Liver (tissue), 3 donors: ENCODE data around the gene TIFAB.

ENCODE experiments used
- JUND ChIP-seq, 2 donors: IDR thresholded peaks; 2 replicates each; pipeline ENCODE4 v1.6.1; 2016; ENCODE audit warnings: antibody characterized with exemption in 2 of 2
- RAD21 ChIP-seq, 2 donors: IDR thresholded peaks; 2 replicates each; pipeline ENCODE4 v1.6.1; 2016; ENCODE audit warnings: antibody characterized with exemption in 2 of 2, mild to moderate bottlenecking in 2 of 2
- SP1 ChIP-seq: IDR thresholded peaks from 2 replicates; pipeline ENCODE4 v1.6.1; 2018; ENCODE audit warnings: antibody characterized with exemption, mild to moderate bottlenecking
- TAF1 ChIP-seq: conservative IDR thresholded peaks from 2 replicates; pipeline ENCODE4 v1.6.1; 2016; ENCODE audit warnings: antibody characterized with exemption, mild to moderate bottlenecking
- YY1 ChIP-seq: IDR thresholded peaks from 2 replicates; pipeline ENCODE4 v1.6.1; 2016; ENCODE audit warnings: antibody characterized with exemption, mild to moderate bottlenecking
- TF ChIP-seq, protein P1 (sequence below): fragments of 150-350 bp; IDR thresholded peaks from 2 replicates; pipeline ENCODE4 v1.5.1; 2017; ENCODE audit warnings: improper control_type of control experiment, low read depth, low read length; ENCODE audit not compliant: missing input control
- TF ChIP-seq, protein P2 (sequence below): IDR thresholded peaks from 2 replicates; pipeline ENCODE4 v1.6.1; 2016; ENCODE audit warnings: antibody characterized with exemption, mild to moderate bottlenecking
- TF ChIP-seq, protein P3 (sequence below): IDR thresholded peaks from 2 replicates; pipeline ENCODE4 v1.6.1; 2016; ENCODE audit warnings: antibody characterized with exemption
- TF ChIP-seq, protein P4 (sequence below): IDR thresholded peaks from 2 replicates; pipeline ENCODE4 v1.6.1; 2016; ENCODE audit warnings: antibody characterized with exemption
- donor health status: healthy.
- donor health status: healthy.

DNA sequence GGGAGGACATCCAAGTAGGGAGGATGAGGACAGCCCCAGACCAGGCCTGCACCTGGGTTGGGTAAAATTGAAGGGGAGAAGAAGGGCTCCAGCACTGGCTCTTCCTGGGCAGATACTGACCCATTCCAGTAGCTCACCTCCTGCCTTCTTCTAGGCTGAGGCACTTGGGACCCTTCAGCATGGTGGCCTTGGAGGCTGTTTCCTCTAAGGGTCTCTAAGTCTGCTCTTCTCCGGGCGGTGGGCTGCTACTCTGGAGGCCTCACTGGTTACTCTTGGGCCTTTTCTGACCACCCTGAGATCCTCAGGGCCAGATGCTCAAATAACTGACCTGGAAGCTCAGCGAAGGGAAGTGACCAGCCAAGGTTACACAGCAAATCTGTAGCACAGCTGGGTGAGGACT is 2.8 kb upstream of the TIFAB start:
- TF ChIP-seq, protein P1, sequence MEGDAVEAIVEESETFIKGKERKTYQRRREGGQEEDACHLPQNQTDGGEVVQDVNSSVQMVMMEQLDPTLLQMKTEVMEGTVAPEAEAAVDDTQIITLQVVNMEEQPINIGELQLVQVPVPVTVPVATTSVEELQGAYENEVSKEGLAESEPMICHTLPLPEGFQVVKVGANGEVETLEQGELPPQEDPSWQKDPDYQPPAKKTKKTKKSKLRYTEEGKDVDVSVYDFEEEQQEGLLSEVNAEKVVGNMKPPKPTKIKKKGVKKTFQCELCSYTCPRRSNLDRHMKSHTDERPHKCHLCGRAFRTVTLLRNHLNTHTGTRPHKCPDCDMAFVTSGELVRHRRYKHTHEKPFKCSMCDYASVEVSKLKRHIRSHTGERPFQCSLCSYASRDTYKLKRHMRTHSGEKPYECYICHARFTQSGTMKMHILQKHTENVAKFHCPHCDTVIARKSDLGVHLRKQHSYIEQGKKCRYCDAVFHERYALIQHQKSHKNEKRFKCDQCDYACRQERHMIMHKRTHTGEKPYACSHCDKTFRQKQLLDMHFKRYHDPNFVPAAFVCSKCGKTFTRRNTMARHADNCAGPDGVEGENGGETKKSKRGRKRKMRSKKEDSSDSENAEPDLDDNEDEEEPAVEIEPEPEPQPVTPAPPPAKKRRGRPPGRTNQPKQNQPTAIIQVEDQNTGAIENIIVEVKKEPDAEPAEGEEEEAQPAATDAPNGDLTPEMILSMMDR = no peak
- no peak for TF ChIP-seq JUND (IDR thresholded peaks at IDR 0.05)
- TF ChIP-seq, protein P2, sequence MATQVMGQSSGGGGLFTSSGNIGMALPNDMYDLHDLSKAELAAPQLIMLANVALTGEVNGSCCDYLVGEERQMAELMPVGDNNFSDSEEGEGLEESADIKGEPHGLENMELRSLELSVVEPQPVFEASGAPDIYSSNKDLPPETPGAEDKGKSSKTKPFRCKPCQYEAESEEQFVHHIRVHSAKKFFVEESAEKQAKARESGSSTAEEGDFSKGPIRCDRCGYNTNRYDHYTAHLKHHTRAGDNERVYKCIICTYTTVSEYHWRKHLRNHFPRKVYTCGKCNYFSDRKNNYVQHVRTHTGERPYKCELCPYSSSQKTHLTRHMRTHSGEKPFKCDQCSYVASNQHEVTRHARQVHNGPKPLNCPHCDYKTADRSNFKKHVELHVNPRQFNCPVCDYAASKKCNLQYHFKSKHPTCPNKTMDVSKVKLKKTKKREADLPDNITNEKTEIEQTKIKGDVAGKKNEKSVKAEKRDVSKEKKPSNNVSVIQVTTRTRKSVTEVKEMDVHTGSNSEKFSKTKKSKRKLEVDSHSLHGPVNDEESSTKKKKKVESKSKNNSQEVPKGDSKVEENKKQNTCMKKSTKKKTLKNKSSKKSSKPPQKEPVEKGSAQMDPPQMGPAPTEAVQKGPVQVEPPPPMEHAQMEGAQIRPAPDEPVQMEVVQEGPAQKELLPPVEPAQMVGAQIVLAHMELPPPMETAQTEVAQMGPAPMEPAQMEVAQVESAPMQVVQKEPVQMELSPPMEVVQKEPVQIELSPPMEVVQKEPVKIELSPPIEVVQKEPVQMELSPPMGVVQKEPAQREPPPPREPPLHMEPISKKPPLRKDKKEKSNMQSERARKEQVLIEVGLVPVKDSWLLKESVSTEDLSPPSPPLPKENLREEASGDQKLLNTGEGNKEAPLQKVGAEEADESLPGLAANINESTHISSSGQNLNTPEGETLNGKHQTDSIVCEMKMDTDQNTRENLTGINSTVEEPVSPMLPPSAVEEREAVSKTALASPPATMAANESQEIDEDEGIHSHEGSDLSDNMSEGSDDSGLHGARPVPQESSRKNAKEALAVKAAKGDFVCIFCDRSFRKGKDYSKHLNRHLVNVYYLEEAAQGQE = no peak
- TF ChIP-seq RAD21 (IDR thresholded peaks at IDR 0.05) = no peak
- no peak for TF ChIP-seq SP1
- TF ChIP-seq YY1 = no peak
- TF ChIP-seq, protein P3, sequence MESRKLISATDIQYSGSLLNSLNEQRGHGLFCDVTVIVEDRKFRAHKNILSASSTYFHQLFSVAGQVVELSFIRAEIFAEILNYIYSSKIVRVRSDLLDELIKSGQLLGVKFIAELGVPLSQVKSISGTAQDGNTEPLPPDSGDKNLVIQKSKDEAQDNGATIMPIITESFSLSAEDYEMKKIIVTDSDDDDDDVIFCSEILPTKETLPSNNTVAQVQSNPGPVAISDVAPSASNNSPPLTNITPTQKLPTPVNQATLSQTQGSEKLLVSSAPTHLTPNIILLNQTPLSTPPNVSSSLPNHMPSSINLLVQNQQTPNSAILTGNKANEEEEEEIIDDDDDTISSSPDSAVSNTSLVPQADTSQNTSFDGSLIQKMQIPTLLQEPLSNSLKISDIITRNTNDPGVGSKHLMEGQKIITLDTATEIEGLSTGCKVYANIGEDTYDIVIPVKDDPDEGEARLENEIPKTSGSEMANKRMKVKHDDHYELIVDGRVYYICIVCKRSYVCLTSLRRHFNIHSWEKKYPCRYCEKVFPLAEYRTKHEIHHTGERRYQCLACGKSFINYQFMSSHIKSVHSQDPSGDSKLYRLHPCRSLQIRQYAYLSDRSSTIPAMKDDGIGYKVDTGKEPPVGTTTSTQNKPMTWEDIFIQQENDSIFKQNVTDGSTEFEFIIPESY = no peak
- no peak for TF ChIP-seq TAF1
- TF ChIP-seq, protein P4, sequence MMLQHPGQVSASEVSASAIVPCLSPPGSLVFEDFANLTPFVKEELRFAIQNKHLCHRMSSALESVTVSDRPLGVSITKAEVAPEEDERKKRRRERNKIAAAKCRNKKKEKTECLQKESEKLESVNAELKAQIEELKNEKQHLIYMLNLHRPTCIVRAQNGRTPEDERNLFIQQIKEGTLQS = no peak
